ENCODE measurements around the gene GNG13. TPM values are rescaled to one million over a fixed set of nuclear protein-coding genes. Genes with fewer than 3 reads are reported as not detected.
"Not testable (repeated sequence)": the region's sequence is repeated elsewhere in the genome, so short reads cannot be mapped to it uniquely, and the experiment has no call there.

The GNG13 gene
- total RNA-seq, 1 experiment from 2014 or later: not detected

GRCh38 chr16:778447-778846 lies 22.1 kb downstream of the GNG13 start:
- Mint-ChIP-seq H3K27ac (ENCODE audit: unreplicated experiment) (no peak overlapping the region), H3K9me3 (ENCODE audit: unreplicated experiment) (no peaks in the 10 kb centered on the region), H3K27me3 (ENCODE audit: insufficient read depth, unreplicated experiment) (no peaks in the 10 kb centered on the region), H3K4me3 (ENCODE audit: unreplicated experiment) (no peak overlapping the region), H3K4me1 (ENCODE audit: low read depth, unreplicated experiment) (no peaks in the 10 kb centered on the region), H3K36me3 (ENCODE audit: insufficient read depth, unreplicated experiment) (peaks cover 17% of the 10 kb centered on the region)
- H3K4me3 ChIP-seq (ENCODE audit: low read depth, low read length): no peak overlapping the region
- intact Hi-C loops (cut with micrococcal nuclease; ENCODE audit: unreplicated experiment): no loop called here
- ChIA-PET CTCF (no interaction called here), POLR2A (no interaction called here)
- H3K4me1 ChIP-seq: 0 out of 2 replicates have a peak, but pooled peaks cover 3% of the 10 kb centered on the region
- no peaks in the 10 kb centered on the region for H3K27me3 ChIP-seq (replicated peaks; ENCODE audit: control insufficient read depth, insufficient read depth, low read length)
- no peak for DNase-seq
- BruUV-seq (replicated peaks): no TSS peak
- no peaks in the 10 kb centered on the region for H3K36me3 ChIP-seq (ENCODE audit: control insufficient read depth, insufficient read depth, low read length)
- no peaks in the 10 kb centered on the region for H3K9me3 ChIP-seq
- TF ChIP-seq, protein P1, sequence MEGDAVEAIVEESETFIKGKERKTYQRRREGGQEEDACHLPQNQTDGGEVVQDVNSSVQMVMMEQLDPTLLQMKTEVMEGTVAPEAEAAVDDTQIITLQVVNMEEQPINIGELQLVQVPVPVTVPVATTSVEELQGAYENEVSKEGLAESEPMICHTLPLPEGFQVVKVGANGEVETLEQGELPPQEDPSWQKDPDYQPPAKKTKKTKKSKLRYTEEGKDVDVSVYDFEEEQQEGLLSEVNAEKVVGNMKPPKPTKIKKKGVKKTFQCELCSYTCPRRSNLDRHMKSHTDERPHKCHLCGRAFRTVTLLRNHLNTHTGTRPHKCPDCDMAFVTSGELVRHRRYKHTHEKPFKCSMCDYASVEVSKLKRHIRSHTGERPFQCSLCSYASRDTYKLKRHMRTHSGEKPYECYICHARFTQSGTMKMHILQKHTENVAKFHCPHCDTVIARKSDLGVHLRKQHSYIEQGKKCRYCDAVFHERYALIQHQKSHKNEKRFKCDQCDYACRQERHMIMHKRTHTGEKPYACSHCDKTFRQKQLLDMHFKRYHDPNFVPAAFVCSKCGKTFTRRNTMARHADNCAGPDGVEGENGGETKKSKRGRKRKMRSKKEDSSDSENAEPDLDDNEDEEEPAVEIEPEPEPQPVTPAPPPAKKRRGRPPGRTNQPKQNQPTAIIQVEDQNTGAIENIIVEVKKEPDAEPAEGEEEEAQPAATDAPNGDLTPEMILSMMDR (IDR thresholded peaks at IDR 0.05; ENCODE audit: insufficient read depth in 1 of 2, low read depth in 1 of 2, low read length in 1 of 2, severe bottlenecking in 1 of 2, unreplicated experiment in 1 of 2): no peak

DNA sequence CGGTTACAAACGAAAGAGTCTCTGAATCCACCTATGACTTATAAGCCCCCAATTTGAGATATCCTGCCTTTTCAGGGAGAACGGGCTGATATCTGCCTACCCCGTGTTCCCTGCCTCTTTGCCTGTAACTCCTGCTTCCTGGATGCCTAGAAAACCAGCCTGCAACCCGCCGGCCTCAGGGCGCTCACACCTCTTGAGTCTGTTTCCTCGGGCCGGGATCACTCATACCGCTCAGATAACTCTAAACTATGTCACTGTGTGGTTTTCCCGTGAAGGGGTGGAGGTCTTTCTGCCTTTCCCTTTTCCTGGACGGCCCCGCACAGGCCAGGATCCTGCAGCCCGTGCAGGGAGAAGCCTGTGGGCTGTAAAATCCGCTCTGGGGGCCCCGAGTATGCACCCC lies 22.7 kb downstream of the GNG13 start:
- Mint-ChIP-seq H3K27ac (ENCODE audit: unreplicated experiment) (no peak overlapping the region), H3K4me3 (ENCODE audit: unreplicated experiment) (no peak overlapping the region), H3K36me3 (ENCODE audit: insufficient read depth, unreplicated experiment) (peaks cover 10% of the 10 kb centered on the region), H3K4me1 (ENCODE audit: low read depth, unreplicated experiment) (no peaks in the 10 kb centered on the region), H3K27me3 (ENCODE audit: insufficient read depth, unreplicated experiment) (no peaks in the 10 kb centered on the region), H3K9me3 (ENCODE audit: unreplicated experiment) (no peaks in the 10 kb centered on the region)
- Histone ChIP-seq H3K4me1 (0 out of 2 replicates have a peak, but pooled peaks cover 3% of the 10 kb centered on the region), H3K9me3 (no peaks in the 10 kb centered on the region), H3K27me3 (replicated peaks; ENCODE audit: control insufficient read depth, insufficient read depth, low read length) (no peaks in the 10 kb centered on the region), H3K36me3 (ENCODE audit: control insufficient read depth, insufficient read depth, low read length) (no peaks in the 10 kb centered on the region), H3K4me3 (ENCODE audit: low read depth, low read length) (no peak overlapping the region)
- TF ChIP-seq, protein P1 (IDR thresholded peaks at IDR 0.05; ENCODE audit: insufficient read depth in 1 of 2, low read depth in 1 of 2, low read length in 1 of 2, severe bottlenecking in 1 of 2, unreplicated experiment in 1 of 2): no peak
- no peak for DNase-seq
- intact Hi-C loops (cut with micrococcal nuclease; ENCODE audit: unreplicated experiment): no loop called here
- no TSS peak for BruUV-seq (replicated peaks)
- POLR2A ChIA-PET: no interaction called here
- CTCF ChIA-PET: no interaction called here

- TF ChIP-seq, protein P1 (IDR thresholded peaks at IDR 0.05; ENCODE audit: insufficient read depth in 1 of 2, low read depth in 1 of 2, low read length in 1 of 2, severe bottlenecking in 1 of 2, unreplicated experiment in 1 of 2): no peak
- no peak overlapping the region for H3K4me3 ChIP-seq (ENCODE audit: low read depth, low read length)
- Mint-ChIP-seq H3K27ac (ENCODE audit: unreplicated experiment) (no peak overlapping the region), H3K27me3 (ENCODE audit: insufficient read depth, unreplicated experiment) (no peaks in the 10 kb centered on the region), H3K36me3 (ENCODE audit: insufficient read depth, unreplicated experiment) (peaks cover 6% of the 10 kb centered on the region), H3K4me1 (ENCODE audit: low read depth, unreplicated experiment) (no peaks in the 10 kb centered on the region), H3K9me3 (ENCODE audit: unreplicated experiment) (no peaks in the 10 kb centered on the region), H3K4me3 (ENCODE audit: unreplicated experiment) (no peak overlapping the region)
- BruUV-seq (replicated peaks): no TSS peak
- POLR2A ChIA-PET: no interaction called here
- no peaks in the 10 kb centered on the region for H3K9me3 ChIP-seq
- intact Hi-C loops (cut with micrococcal nuclease; ENCODE audit: unreplicated experiment): no loop called here
- CTCF ChIA-PET: no interaction called here
- no peaks in the 10 kb centered on the region for H3K36me3 ChIP-seq (ENCODE audit: control insufficient read depth, insufficient read depth, low read length)
- DNase-seq: no peak
- 0 out of 2 replicates have a peak, but pooled peaks cover 3% of the 10 kb centered on the region for H3K4me1 ChIP-seq
- no peaks in the 10 kb centered on the region for H3K27me3 ChIP-seq (replicated peaks; ENCODE audit: control insufficient read depth, insufficient read depth, low read length)
Observed at GRCh38 chr16:776824-777223, 23.7 kb downstream of the GNG13 start.

DNA sequence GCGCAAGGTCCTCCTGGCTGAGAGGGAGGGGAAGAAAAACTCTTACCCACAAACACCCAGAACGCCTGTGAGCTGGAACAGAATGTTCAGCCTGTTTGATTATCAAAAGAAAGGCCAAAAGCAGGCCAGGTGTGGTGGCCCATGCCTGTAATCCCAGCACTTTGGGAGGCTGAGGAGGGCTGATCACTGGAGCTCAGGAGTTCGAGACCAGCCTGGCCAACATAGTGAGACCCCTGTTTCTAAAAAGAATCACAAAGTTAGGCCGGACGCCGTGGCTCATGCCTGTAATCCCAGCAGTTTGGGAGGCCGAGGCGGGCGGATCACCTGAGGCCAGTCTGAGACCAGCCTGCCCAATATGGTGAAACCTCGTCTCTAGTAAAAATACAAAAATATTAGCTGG lies 24.2 kb downstream of the GNG13 start:
- H3K27me3 ChIP-seq (replicated peaks; ENCODE audit: control insufficient read depth, insufficient read depth, low read length); BruUV-seq (replicated peaks); H3K4me1 ChIP-seq; H3K4me1 Mint-ChIP-seq (ENCODE audit: low read depth, unreplicated experiment); H3K27me3 Mint-ChIP-seq (ENCODE audit: insufficient read depth, unreplicated experiment); H3K27ac Mint-ChIP-seq (ENCODE audit: unreplicated experiment); H3K9me3 ChIP-seq; CTCF ChIA-PET; DNase-seq; H3K4me3 ChIP-seq (ENCODE audit: low read depth, low read length); H3K9me3 Mint-ChIP-seq (ENCODE audit: unreplicated experiment); H3K36me3 ChIP-seq (ENCODE audit: control insufficient read depth, insufficient read depth, low read length); H3K4me3 Mint-ChIP-seq (ENCODE audit: unreplicated experiment); intact Hi-C loops (cut with micrococcal nuclease; ENCODE audit: unreplicated experiment); H3K36me3 Mint-ChIP-seq (ENCODE audit: insufficient read depth, unreplicated experiment); POLR2A ChIA-PET: not testable (repeated sequence)

All from Caco-2 (cell line).